ENCODE data around the gene ARMC8.

GRCh38 chr3:138249636-138250035 lies 62.5 kb downstream of the ARMC8 start:
- TF ChIP-seq, protein P1, sequence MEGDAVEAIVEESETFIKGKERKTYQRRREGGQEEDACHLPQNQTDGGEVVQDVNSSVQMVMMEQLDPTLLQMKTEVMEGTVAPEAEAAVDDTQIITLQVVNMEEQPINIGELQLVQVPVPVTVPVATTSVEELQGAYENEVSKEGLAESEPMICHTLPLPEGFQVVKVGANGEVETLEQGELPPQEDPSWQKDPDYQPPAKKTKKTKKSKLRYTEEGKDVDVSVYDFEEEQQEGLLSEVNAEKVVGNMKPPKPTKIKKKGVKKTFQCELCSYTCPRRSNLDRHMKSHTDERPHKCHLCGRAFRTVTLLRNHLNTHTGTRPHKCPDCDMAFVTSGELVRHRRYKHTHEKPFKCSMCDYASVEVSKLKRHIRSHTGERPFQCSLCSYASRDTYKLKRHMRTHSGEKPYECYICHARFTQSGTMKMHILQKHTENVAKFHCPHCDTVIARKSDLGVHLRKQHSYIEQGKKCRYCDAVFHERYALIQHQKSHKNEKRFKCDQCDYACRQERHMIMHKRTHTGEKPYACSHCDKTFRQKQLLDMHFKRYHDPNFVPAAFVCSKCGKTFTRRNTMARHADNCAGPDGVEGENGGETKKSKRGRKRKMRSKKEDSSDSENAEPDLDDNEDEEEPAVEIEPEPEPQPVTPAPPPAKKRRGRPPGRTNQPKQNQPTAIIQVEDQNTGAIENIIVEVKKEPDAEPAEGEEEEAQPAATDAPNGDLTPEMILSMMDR (IDR thresholded peaks at IDR 0.05; ENCODE audit: control extremely low read depth in 1 of 3, insufficient read depth in 1 of 3, low read depth in 1 of 3, low read length in 3 of 3): no peak
- no peak for TF ChIP-seq POLR2A (IDR thresholded peaks at IDR 0.05; ENCODE audit: control extremely low read depth in 1 of 2, low read depth in 2 of 2, low read length in 2 of 2)
- no peak for TF ChIP-seq POLR2AphosphoS5 (IDR thresholded peaks at IDR 0.05; ENCODE audit: low read depth, low read length)
- TF ChIP-seq KDM5A (IDR thresholded peaks at IDR 0.05; ENCODE audit: low read length): no peak
- no peak for TF ChIP-seq RAD21 (IDR thresholded peaks at IDR 0.05 in 1 of 2, conservative IDR thresholded peaks at IDR 0.05 in 1 of 2; ENCODE audit: low read depth in 2 of 2, low read length in 2 of 2)

Data from H1 (cell line).